NCI-H187 (cell line): ENCODE results near the gene PTPRN.
"Not testable (repeated sequence)": the region's sequence is repeated elsewhere in the genome, so short reads cannot be mapped to it uniquely, and the experiment has no call there.

Experiments used
- DNase-seq, 2 experiments: peaks; one replicate each; lab custom pipeline; 2025; lab: John Stamatoyannopoulos, UW

PTPRN gene

DNA sequence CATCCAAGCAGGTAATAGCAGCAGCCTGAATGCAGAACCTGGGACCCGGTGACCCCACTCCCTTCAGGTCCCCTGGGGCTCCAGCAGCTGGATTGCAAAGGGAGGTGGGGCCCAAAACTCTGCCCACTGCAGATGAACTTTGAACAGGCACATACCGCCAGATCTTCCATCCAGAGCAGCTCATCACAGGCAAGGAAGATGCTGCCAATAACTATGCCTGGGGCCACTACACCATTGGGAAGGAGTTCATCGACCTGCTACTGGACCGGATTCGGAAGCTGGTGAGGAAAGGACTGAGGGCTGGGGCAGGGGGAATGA, 39.2 kb downstream of the PTPRN start:
- no peak for DNase-seq

DNA sequence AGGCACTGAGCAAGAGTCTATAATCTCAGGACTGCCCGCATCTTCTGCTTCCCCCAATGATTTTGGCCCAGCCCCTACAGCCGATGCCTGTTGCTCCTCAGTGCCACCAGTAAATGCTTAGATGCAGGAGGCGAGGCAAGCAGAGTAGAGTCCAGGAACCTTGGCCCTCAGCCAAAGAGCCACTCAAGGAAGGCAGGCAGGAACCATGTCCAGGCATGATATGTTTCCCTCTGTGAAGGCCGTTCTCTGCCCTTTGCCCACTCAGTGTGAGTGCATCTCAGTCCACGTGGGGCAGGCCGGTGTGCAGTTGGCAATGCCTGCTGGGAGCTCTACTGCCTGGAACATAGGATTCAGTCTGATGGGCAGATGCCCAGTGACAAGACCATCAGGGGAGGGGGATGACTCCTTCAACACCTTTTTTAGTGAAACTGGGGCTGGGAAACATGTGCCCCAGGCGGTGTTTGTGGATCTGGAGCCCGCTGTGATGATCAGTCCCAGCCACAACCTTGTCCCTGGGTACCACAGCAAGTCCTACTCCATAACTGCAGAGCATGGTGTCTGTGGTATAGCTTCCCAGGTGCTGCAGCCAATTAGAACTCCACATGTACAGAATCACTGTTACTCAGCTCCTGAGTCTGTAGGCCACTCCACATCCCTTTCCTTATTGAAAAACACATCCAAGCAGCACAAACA, 39.7 kb downstream of the PTPRN start:
- DNase-seq, result peak; percentile 3 to 14

DNA sequence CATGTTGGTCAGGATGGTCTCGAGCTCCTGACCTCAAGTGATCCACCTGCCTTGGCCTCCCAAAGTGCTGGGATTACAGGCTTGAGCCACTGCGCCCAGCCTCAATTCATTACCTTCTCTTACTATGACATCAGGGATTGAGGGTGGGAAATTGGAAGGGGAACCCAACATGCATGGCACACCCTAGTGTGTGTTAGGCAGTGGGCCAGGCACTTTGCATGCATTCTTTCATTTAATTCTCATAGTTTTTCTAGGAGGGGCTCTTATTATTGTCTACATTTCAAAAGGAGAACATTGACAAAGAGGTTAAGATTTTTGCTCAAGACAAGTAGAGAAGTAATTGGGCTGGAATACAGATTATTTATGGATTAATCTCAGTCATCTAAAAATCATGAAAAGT, 40.9 kb downstream of the PTPRN start:
- DNase-seq, result no peak

DNA sequence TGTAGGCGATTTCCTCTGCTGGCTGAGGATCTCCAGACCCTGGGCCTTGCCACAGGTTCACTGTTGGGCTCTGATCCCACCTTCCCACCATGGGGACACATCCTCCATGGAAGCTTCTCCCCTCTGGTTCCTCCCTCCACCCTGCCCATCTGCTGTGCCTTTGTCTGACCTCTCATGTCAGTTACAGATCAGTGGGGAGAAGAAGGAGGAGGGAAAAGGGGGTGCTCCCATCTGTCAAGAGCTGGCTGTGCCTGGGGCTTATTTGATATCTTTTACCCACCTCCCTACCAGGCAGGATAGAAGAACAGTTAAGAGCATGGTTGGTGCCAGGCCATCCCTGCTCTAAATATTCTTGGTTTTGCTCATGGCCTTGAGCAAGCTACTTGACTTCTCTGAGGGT, 42.3 kb downstream of the PTPRN start:
- no peak for DNase-seq

DNA sequence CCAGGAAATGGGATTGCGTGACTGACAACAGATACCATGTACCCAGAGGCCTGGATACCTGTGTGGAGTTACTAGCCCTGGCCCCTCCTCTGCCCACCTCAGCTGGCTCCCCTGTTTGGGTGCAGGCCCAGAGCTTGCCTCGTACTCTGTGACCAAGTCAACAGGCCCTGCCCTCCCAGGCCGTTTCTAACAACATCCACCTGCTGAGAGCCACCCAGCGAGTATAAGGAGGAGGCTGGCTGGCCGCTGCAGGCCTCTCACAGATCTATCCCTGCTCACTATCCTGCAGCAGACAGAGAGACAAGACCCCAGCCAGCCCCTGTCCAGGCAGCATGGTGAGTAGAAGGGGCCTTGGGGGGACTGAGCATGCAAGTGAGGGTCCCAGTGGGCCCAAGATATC, 43.0 kb downstream of the PTPRN start:
- DNase-seq, result no peak

DNA sequence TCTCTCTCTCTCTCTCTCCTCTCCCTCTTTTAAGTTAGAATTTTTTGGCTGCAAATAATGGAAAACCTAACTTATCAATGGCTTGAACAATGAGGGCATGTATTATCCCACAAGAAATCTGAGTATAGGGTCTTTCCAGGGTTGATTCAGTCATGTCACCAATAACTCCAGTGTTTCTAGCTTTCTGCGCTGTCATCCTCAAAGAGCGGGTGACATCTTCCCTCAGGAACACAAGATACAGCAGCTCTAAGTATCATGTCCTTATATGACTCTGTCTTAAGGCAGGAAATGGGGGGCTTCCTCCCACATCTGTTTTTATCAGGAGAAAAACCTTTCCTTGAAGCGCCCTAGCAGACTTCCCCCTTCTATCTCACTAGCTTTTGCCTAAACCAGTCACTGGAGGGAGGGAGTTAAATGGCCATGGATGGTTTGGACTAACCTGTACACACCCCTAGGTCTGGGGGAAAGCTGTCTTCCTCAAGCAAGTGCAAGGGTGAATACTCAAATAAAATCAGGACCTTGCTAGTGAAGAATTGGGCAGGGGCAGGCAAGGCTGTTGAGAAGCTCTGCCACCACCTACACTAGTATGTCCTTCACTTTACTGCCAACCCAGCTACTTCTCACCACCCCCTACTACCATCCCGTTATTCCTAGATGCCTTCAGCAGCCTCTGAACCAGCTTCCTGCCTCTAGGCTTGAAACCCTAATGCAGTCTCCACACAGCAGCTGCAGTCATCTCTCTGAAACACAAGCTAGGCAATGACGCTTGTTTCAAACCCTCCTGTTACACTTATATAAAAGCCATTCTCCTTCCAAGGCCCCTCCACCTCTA, 48.0 kb downstream of the PTPRN start:
- no peak for DNase-seq

DNA sequence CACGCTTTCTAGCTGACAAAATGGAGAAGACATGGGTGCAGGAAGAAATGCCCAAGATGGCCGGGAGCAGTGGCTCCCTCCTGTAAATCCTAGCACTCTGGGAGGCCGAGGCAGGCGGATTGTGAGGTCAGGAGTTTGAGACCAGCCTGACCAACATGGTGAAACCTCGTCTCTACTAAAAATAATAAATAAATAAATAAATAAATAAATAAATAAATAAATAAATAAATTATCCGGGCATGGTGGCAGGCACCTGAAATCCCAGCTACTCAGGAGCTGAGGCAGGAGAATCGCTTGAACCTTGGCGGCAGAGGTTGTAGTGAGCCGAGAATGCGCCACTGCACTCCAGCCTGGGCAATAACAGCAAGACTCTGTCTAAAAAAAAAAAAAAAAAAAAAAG, 50.3 kb downstream of the PTPRN start:
- DNase-seq, result not testable (repeated sequence)

DNA sequence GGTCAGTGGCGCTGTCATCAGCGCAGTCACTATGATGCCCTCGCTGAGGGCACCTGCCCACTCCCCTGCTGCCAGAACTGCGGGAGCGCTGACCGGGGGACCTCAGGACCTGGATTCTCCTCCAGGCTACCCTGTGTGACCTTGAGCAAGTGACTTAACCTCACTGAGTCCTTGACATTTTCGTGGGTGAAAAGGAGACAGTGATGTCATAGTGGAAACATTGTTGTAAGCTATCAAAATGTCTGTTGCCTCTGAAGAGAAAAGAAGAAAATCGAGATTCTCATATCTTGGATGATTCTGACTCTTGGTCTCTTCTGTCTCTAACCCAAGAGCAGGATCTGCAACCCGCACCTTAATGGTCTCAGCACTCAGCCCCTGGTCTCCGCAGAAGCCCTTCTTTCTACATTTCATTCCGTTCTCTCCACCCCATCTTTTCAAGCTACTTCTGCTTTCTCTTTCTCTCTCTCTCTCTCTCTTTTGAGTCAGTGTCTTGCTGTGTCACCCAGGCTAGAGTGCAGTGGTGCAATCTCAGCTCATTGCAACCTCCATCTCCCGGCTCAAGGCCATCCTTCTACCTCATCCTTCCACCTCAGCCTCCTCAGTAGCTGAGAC, 54.5 kb downstream of the PTPRN start:
- DNase-seq, result no peak

DNA sequence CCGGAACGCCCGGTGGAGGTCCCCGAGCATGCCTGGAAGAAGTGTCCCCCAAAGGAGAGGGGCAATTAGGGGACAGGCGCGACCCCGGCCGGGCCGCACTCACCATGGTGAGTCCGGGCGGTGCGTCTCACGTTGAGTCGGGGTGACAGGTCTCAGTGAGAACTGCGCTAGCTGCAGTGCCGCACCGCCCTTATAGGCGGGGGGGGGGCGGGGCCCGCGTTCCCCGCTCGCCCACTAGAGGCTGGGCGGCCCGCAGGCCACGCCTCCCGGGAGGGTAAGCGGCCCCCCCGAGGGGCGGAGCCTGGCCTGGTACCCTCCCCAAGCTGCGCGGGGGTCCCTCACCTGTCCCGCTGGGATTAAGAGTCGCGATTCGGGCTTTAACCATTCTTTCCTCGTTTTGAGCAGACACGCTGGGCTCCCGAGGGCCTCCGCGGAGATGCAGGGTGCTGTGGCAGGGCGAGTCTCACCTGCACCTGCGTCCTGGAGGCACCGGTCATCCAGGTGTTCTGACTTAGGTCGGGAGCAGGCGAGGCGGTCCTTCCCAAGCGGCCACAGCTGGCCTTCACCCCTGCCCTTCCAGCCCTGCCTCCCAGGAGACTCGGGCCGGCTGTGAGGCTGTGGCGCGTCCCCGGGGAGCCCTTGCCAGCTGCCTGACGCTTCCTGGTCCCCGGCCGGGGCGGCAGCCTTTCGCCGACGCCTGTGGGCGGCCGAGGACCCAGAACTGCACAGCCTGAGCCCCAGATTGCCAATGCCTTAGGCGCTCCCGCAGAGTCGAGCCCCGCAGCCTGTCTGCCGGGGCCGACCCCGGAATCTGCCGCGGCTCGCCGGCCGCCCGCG, 55.2 kb downstream of the PTPRN start, which contains the start of gene TUBA4A:
Gene TUBA4A, minus strand, starts transcription at position 166 of the 837 bp plus-strand sequence. Its CDS starts 60 bp downstream, at position 106.
- DNase-seq, result peak; percentile 29 to 46

DNA sequence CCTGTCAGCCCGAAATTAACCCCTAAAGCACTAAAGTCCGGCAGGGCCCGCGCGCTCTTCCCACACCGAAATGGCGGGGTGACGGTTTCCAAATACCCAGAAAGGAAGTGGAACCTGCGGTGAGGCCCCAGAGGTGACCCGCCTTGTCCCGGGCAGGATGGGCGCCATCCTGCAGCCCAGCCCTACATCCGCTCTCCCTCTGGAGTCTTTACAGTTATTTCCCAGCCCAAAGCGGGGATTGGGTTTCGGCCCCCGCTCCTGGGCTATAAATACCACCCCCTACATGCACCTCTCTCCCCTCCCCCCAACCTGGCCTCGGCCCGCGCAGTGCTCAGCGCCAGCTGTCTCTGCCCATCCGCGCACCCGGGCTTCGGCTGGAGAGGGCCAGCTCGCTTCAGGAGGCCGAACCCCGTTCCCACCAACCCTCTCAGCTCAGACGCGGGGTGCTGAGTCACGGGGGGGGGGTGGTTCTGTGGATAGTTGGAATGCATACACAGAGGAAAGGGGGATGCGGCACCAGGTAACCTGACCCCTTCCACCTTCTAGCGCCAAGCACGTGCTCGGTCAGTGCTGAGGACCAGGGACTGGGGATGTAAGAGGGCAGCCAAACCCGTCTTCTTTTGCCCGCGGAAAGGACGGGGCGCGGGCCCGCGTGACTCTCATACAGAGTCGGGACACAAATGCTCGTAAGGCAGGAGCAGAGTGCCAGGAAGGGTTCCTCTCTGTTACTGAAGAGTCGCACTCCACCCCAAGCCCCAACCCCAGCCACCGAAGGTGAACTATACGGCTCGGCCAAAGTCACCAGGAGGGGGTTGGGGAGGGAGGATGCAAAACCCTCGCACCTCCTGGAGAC, 56.1 kb downstream of the PTPRN start, which contains the start of gene TUBA4B:
Gene TUBA4B, plus strand, starts transcription at position 344 of the 853 bp plus-strand sequence. Its CDS starts 165 bp downstream, at position 509.
- DNase-seq, result no peak

DNA sequence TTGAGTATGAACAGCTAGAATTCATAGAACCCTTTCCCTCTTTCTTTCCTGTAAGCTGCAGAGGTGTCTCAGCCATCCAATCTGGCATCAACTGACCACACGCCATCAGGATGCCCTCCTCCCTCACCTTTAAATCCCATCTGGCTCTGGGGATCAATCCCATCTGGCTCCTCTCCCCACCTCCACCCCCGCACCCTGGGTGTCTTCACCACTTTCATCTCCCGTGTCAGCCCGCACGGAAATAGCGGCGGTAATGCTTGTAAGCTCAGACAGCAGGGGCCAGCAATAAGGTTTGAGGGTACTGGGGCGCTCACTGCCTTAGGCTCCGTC, 56.7 kb downstream of the PTPRN start:
- no peak for DNase-seq

DNA sequence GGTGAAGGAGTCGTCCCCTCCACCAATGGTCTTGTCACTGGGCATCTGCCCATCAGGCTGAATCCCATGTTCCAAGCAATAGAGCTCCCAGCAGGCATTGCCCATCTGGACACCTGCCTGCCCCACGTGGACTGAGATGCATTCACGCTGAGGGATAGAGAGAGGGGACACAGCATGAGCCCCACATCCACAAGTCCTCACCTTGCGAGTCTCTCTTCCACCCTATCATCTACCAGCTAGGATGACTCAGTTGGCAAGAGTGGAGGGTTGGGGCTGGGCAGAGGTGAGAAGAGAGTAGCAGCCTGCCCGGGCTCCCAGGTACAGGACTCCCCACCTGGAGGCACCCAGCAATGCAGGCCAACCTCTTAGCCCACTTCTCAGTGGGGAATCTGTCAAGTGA, 57.1 kb downstream of the PTPRN start:
- no peak for DNase-seq

DNA sequence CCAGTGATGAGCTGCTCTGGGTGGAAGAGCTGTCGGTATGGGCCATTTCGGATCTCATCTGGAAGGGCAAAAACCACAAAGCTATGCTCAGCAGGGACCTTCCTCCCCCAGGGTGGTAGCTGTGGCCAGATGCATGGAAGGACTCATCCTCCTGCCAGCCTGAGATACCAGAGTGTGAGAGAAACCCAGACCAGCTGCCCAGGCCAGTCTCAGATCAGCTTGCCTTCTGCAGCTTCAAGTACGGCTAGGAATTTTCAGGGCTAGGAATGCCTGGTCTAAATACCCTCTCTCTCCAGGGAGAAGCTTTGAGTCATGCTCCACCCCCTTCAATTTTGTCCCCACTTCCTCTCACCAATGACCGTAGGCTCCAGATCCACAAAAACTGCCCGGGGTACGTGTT, 57.5 kb downstream of the PTPRN start:
- no peak for DNase-seq

DNA sequence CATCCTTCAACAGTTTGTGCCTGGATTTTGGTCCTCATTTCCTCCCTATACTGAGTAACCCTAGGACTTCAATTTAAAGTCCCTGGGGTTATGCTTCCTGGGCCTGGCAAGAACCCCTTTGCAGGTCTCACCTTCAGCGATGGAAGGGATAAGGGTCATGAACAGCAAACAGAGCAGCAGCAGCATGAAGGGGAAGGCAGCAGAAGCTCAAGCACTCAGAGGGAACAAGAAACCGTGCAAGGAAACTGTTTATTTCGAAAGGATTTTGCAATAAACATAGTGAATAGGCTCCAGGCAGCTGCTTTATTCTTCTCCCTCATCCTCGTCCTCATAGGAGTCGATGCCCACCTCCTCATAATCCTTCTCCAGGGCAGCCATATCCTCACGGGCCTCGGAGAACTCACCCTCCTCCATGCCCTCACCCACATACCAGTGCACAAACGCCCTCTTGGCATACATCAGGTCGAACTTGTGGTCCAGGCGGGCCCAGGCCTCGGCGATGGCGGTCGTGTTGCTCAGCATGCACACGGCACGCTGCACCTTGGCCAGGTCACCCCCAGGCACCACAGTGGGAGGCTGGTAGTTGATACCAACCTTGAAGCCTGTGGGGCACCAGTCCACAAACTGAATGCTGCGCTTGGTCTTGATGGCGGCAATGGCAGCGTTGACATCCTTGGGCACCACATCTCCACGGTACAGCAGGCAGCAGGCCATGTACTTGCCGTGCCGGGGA, 59.0 kb downstream of the PTPRN start:
- DNase-seq, result no peak

DNA sequence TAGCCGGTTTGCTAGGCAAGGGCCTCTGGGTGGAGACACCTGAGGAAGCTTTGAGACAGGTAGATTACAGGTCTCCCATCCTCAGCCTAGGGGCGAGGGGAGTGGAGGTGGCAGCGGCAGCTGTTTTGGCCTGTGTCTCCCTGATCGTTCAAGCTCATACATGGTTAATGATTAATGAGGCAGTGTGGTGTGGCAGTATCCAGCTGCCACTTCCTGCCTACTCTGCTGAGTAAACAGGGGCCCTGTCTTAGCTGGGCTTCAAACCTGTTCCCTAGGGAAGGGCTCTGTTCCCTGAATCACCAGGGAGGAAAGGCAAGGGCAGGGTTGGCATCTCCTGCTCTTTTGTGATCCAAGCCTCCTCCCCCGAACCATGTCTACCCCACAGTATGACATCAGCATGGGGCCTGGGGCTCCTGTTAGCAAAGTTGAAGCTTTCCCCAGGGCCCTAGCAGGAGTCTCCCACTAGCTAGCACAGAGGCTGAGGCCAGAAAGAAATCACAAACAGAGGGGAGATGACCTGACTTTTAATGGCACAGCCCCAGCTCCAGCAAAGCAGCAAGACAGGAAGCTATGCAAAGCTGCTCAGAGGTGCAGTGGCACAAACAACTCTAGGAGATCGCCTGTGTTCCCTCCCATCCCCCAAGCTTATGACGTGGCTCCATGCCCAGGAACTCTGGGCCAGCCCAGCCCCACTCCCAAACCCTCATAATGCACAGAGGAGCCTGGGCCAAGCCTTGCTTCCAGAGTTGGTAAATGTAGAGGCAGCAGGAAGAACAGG, 59.8 kb downstream of the PTPRN start:
- DNase-seq, result no peak

DNA sequence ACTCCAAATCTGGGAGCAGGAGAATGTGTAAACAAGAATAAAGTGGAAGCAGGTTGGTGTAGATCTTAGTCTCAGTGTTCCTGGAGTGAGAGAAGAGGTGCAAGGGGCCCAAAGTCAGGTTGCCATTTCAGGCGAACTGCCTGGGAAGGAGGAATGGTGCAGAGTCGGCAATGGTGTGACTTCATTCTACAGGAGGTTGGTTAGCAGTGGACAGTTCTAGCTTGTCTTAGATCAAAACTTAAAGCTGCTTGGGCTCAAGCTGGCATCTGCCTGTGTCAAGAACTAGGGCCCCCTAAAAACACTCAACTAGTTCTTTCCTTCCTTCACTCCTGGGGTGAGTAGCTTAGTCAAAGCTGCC, 60.4 kb downstream of the PTPRN start:
- no peak for DNase-seq

DNA sequence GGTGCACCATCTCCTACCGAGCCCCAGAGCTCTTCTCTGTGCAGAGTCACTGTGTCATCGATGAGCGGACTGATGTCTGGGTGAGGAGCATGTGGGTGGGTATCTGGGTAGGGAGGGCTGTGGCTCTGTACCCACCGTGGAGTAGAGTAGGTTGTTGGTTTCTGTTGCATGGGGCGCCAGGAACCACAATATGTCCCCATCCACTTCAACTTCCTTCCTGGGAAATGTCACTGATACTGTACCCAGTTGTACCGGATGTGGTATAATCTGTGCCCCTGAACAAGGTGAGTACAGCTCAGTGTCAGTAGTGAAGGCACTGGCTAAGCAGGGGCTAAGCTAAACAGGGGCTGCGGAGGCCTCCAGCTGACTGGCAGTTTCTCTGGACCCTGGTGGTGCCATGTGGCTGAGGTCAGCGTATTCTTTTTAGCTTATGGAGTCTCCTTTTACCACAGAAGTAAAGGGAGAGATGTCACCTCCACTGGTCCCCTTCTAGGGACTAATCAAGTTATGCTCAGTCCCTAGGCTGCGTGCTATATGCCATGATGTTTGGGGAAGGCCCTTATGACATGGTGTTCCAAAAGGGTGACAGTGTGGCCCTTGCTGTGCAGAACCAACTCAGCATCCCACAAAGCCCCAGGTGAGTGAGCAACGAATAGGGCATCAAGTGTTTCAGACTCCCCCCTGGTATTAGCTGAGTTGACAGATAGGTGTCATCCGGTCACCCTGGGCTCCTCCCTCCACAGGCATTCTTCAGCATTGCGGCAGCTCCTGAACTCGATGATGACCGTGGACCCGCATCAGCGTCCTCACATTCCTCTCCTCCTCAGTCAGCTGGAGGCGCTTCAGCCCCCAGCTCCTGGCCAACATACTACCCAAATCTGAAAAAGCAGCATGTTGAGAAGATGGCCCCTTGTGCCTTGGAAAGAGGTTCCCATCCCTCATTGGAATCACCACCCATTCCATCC, 61.2 kb downstream of the PTPRN start:
- no peak for DNase-seq

DNA sequence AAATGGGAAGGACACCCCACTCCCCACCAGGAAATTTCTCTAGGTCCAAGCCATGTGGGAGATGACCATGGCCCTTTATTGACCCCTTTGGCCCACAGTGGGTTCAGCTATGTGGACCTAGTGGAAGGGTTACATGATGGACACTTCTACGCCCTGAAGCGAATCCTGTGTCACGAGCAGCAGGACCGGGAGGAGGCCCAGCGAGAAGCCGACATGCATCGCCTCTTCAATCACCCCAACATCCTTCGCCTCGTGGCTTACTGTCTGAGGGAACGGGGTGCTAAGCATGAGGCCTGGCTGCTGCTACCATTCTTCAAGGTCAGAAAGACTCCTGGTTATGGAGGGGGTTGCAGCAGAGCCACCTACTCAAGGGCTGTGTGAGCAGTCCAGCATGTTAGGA, 62.6 kb downstream of the PTPRN start:
- DNase-seq, result no peak

DNA sequence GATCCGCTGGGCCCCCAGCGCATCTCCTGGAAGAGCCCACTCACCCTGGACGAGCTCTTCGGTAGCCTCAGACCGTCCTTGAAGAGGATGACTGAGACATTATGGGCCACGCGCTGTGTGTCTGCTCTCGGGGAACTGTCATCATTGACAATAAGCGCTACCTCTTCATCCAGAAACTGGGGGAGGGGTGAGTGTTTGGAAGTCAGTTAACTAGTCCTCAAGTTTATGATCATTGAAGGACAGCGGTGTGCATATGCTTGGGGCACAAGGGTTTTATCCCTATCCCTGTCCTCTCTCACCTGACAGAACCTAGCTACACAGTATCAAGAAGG, 63.3 kb downstream of the PTPRN start:
- no peak for DNase-seq
